Thymus (tissue), 11 donors: ENCODE measurements around the gene PREX1. TPM values are rescaled to one million over a fixed set of nuclear protein-coding genes. Genes with fewer than 3 reads are reported as not detected.

ENCODE experiments used
- DNase-seq, 9 donors: peaks; one replicate each; pipeline ENCODE4 v3.0.0-alpha.2; 2013; ENCODE audit warnings: low spot score in 9 of 9, low read depth in 6 of 9, missing footprints in 1 of 9
- H3K27ac ChIP-seq, 2 donors: one replicate each; pipeline ENCODE4 v1.5.1; 2013; ENCODE audit warnings: control low read depth in 1 of 2, low read depth in 1 of 2, low read length in 1 of 2, mild to moderate bottlenecking in 1 of 2, moderate library complexity in 1 of 2
- H3K27me3 ChIP-seq, 2 donors: one replicate each; pipeline ENCODE4 v1.5.1; 2013; ENCODE audit warnings: low read length in 1 of 2; ENCODE audit not compliant: control insufficient read depth in 2 of 2, insufficient read depth in 1 of 2
- H3K36me3 ChIP-seq, 2 donors: one replicate each; pipeline ENCODE4 v1.5.1; 2013; ENCODE audit warnings: low read length in 1 of 2, mild to moderate bottlenecking in 1 of 2, moderate library complexity in 1 of 2; ENCODE audit not compliant: control insufficient read depth in 2 of 2, insufficient read depth in 2 of 2
- H3K4me1 ChIP-seq, 2 donors: one replicate each; pipeline ENCODE4 v1.5.1; 2013; ENCODE audit warnings: low read length in 2 of 2; ENCODE audit not compliant: control insufficient read depth in 2 of 2, insufficient read depth in 2 of 2
- H3K4me3 ChIP-seq, 2 donors: one replicate each; pipeline ENCODE4 v1.5.1; 2013; ENCODE audit warnings: low read length in 2 of 2, control low read depth in 1 of 2, mild to moderate bottlenecking in 1 of 2
- H3K9me3 ChIP-seq, 2 donors: one replicate each; pipeline ENCODE4 v1.5.1; 2013; ENCODE audit warnings: low read length in 1 of 2, mild to moderate bottlenecking in 1 of 2; ENCODE audit not compliant: control insufficient read depth in 2 of 2, insufficient read depth in 1 of 2
- WGBS: extraction: QIAGEN DNeasy Blood & Tissue Kit; methylation state at CpG from one replicate; pipeline ENCODE4 v1.1.7; 2013; 5-methylcytosine and 5-hydroxymethylcytosine counted together
- polyA plus RNA-seq: library from polyadenylated mRNA; stranded (reverse); fragments of 200-250 nt; gene quantifications from one replicate; pipeline ENCODE4 v1.2.3, GENCODE V29; 2013
- total RNA-seq: library from RNA; stranded (reverse); fragments of 120-200 nt; gene quantifications from one replicate; pipeline ENCODE4 v1.2.4, GENCODE V29; 2013
- donor health status: healthy.

The PREX1 gene
- total and polyA plus RNA-seq, 2 donors = 12.5 to 19.8 TPM

DNA sequence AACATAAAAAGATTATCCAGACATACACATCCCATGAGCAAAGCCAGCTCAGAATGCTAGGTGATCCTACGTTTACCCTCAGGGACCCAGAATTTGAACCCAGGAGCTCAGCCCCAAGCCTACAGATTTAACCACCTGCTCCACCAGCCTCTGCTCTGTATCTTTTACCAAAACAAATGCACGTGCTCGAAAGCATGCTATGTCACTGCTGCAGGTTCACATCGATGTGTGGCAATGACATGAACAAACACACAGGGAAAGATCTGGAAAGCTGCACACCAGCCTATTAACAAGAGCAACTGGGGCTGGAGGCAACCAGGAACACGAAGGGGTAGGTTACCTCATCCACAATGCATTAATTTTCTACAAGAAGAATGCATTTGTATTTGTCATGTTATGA, 32.1 kb downstream of the PREX1 start:
- WGBS = 85% methylated on average over 5 of the region's 5 CpGs

DNA sequence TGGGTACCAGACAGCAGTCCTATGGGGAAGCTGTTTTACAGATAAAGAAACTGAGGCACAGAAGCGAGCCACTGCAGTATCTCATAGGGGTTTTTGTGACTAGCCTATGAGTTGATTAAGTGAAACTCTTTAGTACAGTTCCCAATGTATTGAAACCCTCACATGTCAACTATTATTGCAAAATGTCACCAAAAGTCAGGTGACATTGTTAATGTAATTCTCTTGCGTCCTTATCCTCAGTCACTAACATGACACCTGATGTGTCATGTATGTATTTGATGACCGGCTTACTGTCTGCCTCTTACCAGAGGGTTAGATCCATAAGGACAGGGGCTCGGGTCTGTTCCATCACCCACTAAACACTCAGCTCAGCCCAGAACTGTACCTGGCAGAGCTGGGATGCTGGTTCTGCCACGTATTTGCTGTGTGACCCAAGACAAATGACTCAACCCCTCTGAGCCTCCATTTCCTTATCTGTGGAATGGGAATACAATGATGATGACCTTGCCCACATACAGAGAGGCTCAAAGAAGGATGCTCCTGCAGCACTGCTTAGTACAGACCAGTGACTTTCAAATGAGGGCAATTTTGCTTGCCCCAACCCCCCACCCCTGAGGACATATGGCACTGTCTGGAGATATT, 32.9 kb downstream of the PREX1 start:
- no peaks in the 10 kb centered on the region for H3K36me3 ChIP-seq
- no peak for DNase-seq
- 96% methylated on average over 5 of the region's 5 CpGs for WGBS
- H3K27ac ChIP-seq = no peak overlapping the region
- no peaks in the 10 kb centered on the region for H3K9me3 ChIP-seq
- H3K4me1 ChIP-seq = peaks cover 0 to 33% of the 10 kb centered on the region in 2 donors
- H3K27me3 ChIP-seq = no peaks in the 10 kb centered on the region
- H3K4me3 ChIP-seq = no peak overlapping the region

More for the DNA sequence above, 32.1 kb downstream of the PREX1 start:
- Histone ChIP-seq H3K4me3 (no peak overlapping the region), H3K36me3 (no peaks in the 10 kb centered on the region), H3K27me3 (no peaks in the 10 kb centered on the region), H3K4me1 (peaks cover 0 to 30% of the 10 kb centered on the region in 2 donors), H3K9me3 (no peaks in the 10 kb centered on the region), H3K27ac (no peak overlapping the region)
- DNase-seq = no peak

DNA sequence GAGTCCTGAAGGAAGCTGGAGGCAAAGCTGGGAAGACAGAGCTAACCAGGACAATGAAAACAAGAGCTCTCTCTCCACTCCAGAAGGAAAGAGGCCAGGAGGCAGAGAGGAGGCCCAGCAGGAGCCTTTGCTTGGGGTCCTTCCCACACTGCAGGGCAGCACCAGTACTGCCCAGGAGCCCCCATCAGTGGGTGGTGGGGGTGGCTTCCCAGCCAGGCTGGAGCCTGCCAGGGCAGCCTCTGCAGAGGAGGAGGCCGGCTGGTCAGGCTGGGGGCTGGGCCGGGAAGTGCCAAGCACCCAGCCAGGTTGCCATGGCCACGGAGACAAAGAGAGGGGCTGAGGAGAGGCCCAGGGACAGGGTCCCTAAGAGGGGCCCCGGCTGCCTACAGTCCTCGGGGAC, 33.4 kb downstream of the PREX1 start:
- Histone ChIP-seq H3K9me3 (no peaks in the 10 kb centered on the region), H3K36me3 (no peaks in the 10 kb centered on the region), H3K4me1 (peaks cover 0 to 27% of the 10 kb centered on the region in 2 donors), H3K27me3 (no peaks in the 10 kb centered on the region), H3K27ac (no peak overlapping the region), H3K4me3 (no peak overlapping the region)
- WGBS = 94% methylated on average over 5 of the region's 5 CpGs
- DNase-seq = no peak

DNA sequence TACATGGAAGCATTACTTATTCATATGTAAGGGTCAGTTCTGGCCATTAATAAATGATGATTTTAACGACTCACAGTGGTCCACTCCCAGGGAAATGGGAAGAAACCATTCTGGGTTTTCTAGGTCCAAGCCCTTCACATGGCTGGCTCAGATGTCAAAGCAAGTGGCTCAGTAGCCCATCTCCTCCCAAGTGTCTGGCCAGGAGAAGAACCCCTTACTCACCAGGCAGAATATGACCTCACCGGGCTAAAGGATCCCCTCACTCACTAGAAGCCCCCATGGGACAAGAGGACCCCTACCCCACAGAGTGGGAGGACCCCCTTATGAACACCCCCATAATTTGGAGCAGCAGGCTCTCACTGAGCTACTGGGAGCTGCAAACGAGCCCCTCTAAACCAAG, 34.0 kb downstream of the PREX1 start:
- no peak for DNase-seq
- Histone ChIP-seq H3K9me3 (no peaks in the 10 kb centered on the region), H3K27me3 (no peaks in the 10 kb centered on the region), H3K4me1 (peaks cover 0 to 33% of the 10 kb centered on the region in 2 donors), H3K4me3 (no peak overlapping the region), H3K36me3 (no peaks in the 10 kb centered on the region), H3K27ac (no peak overlapping the region)
- 96% methylated on average over 3 of the region's 3 CpGs for WGBS

DNA sequence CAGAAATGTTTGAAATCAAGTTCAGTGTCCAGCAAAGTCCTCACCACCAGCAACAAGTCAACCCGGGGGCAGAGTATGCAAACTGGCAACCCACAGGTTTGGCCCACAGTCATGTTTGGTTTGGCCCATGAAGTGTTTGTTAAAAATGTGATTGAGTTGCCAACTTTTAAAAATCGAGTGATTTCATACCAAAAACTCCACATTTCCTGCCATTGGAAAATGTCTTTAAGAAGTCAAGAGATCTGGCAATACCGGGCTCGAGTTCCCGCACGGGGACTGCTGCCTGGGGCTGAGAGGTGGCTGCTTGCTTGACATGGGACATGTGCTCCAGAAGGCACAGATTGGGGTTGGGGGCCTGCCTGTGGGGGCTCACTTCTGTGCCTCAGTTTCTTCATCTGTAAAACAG, 36.1 kb downstream of the PREX1 start:
- H3K27ac ChIP-seq = no peak overlapping the region
- no peaks in the 10 kb centered on the region for H3K27me3 ChIP-seq
- H3K4me3 ChIP-seq = no peak overlapping the region
- no peaks in the 10 kb centered on the region for H3K9me3 ChIP-seq
- H3K4me1 ChIP-seq = peaks cover 0 to 42% of the 10 kb centered on the region in 2 donors
- WGBS = 89% methylated on average over 6 of the region's 6 CpGs
- no peak for DNase-seq
- no peaks in the 10 kb centered on the region for H3K36me3 ChIP-seq

DNA sequence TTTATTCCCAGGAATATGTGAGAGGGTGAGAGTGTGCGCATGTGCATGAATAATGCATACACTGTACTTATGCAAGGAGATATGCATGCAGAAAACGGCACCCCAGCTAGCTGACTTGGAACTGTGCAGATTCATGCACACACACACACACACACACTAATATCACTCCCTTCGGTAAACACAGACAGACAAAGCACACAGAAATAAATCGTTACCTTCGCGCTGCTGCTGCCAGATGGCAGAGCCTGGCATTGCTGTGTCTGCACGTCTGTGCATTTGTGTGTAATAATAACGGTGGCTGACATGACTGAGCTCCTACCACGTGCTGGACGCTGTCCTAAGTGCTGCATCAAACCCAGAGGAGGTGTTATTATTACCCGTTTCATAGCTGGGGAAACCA, 36.8 kb downstream of the PREX1 start:
- Histone ChIP-seq H3K36me3 (no peaks in the 10 kb centered on the region), H3K27me3 (no peaks in the 10 kb centered on the region), H3K9me3 (no peaks in the 10 kb centered on the region), H3K4me3 (no peak overlapping the region), H3K27ac (no peak overlapping the region), H3K4me1 (peaks cover 0 to 42% of the 10 kb centered on the region in 2 donors)
- WGBS = 64% methylated on average over 11 of the region's 11 CpGs
- no peak for DNase-seq

DNA sequence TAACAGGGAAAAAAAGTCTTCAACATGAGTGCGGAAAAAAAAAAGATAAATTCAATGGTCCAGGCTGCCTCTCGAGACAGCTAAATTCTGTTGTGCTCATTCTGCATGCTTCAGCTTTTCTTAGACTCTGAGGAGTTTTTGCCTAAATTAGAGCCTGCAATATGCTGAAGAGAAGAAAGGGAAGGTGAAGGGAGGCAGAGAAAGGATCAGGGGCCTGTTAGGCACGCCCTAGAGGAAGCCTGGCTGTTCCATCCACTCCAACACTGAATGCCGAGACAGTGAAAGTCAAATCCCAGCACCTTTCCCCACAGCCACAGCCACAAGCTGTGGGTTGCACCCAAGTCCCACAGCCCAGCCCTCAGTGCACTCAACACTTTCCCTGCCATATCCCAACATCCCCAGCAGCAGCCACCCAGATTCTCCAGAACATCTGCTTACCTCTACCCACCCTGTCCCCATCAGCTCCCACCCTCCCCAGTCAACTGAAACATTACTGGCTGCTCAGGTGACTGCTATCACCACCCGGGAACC, 37.3 kb downstream of the PREX1 start:
- Histone ChIP-seq H3K27ac (no peak overlapping the region), H3K9me3 (no peaks in the 10 kb centered on the region), H3K4me3 (no peak overlapping the region), H3K36me3 (no peaks in the 10 kb centered on the region), H3K4me1 (peaks cover 0 to 45% of the 10 kb centered on the region in 2 donors), H3K27me3 (no peaks in the 10 kb centered on the region)
- 77% methylated on average over 5 of the region's 5 CpGs for WGBS
- no peak for DNase-seq

DNA sequence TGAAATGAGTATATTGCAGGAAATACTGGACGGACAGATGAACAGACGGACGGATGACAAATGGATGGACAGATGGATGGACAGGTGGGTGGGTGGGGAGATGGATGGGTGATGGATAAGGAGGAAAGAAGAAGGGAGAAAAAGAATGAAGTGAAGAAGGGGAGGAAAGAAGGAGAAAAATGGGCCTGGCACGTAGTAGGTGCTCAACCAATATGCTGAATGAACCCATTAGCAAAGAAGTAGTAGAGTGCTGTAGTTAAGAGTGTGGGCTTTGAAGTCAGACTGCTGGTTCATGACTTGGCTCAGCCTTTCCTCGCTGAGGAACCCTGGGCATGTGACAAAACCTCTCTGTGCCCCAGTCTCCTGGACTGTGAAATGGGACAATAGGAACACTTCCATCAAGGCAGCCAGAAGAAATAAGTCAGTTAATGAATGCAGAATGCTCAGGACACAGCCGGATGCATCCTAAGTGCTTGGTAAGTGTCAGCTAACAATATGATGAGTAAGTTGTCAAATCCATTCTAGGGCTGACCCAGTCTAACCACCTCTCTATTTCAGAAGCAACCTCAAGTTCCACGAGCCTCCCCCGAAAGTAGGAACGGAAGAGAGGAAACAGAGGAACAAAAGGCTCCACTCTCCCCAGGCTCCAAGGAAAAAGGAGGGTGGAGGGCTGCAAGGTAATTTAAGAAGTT, 37.9 kb downstream of the PREX1 start:
- no peak overlapping the region for H3K27ac ChIP-seq
- no peak overlapping the region for H3K4me3 ChIP-seq
- H3K36me3 ChIP-seq = no peaks in the 10 kb centered on the region
- 92% methylated on average over 9 of the region's 9 CpGs for WGBS
- H3K27me3 ChIP-seq = no peaks in the 10 kb centered on the region
- DNase-seq = no peak
- H3K9me3 ChIP-seq = no peaks in the 10 kb centered on the region
- H3K4me1 ChIP-seq = peaks cover 0 to 46% of the 10 kb centered on the region in 2 donors

DNA sequence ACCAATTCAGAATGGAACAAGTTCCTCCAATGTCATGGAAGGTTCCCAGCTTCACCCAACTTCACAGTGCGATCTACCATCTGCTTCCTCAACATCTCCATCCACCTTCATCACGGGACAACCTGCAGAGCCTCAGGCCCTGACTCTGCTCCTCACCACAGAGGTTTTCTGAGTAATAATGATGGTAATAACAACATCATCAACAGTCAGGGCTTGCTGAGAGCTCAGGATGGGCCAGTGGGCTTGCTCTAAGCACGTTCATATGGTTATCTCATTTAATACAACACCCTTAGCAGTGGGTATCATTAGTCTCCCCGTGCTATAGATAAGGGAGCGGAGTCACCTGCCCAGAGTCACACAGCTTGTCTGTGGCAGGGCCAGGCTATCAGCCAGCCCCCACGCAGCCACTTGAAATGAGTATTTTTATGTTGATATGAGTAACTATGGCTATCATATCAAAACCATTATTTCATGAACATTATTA, 38.6 kb downstream of the PREX1 start:
- no peaks in the 10 kb centered on the region for H3K27me3 ChIP-seq
- no peaks in the 10 kb centered on the region for H3K9me3 ChIP-seq
- no peak overlapping the region for H3K27ac ChIP-seq
- DNase-seq = no peak
- 92% methylated on average over 6 of the region's 6 CpGs for WGBS
- no peak overlapping the region for H3K4me3 ChIP-seq
- no peaks in the 10 kb centered on the region for H3K36me3 ChIP-seq
- peaks cover 0 to 41% of the 10 kb centered on the region in 2 donors for H3K4me1 ChIP-seq
